ENCODE data around the gene NCOA3.
"Not testable (repeated sequence)": the region's sequence is repeated elsewhere in the genome, so short reads cannot be mapped to it uniquely, and the experiment has no call there.

Gene NCOA3

GRCh38 chr20:47501482-47502270 lies at the start of gene NCOA3:
TSS of gene NCOA3 (plus strand) at chr20:47501887. CDS start at chr20:47622248, 120,361 bp downstream.
- DNase-seq: peak; percentile 94

GRCh38 chr20:47452736-47453161 lies 48.9 kb upstream of the NCOA3 start:
- no peak for DNase-seq

DNA sequence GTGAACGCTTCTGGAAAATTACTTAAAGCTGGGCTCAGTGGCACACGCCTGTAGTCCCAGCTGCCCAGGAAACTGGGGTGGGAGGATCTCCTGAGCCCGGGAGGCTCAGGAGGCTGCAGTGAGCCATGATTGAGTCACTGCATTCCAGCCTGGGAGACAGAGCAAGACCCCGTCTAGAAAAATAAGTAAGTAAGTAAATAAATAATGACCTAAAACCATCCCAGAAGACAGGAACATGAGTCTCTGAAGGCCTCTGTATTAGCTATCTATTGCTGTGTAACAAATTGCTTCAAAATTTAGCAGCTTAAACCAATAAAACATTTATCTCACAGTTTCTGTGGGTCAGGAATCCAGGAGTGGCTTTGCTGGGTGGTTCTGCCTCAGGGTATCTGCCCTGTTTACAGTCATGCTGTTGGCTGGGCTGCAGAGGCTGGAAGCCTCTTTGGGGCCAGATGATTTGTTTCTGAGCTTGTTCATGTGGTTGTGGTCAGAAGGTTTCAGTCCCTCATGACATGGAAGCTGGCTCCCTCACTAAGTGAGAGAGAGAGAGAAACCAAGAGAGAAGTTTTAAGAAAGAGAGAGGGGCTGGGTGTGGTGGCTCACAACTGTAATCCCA lies 48.4 kb upstream of the NCOA3 start:
- DNase-seq: no peak

DNA sequence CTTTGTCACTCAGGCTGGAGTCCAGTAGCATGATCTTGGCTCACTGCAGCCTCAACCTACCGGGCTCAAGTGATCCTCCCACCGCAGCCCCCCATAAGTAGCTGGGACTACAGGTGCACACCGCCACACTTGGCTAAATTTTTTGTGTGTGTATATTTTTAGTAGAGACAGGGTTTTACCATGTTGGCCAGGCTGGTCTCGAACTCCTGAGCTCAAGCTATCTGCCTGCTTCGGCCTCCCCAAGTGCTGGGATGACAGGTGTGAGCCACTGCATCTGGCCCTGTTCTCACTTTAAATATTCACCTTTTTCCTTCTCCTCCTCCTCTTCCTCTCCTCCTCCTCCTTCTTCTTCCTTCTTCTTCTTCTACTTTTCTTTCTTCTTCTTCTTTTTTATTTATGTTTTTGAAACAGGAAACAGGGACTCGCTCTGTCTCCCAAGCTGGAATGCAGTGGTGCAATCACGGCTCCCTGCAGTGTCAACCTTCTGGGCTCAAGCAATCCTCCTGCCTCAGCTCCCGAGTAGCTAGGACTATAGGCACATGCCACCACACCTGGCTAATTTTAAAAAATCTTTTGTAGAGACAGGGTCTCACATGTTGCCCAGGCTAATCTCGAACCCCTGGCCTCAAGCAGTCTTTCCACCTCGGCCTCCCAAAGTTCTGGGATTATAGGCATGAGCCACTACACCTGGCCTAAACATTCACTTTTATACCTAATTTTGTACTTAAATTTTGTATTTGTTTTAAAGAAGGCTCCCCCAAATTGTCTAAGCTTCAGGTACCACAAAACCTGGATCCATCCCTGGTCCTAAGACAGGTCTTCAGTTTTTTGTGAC lies 47.2 kb upstream of the NCOA3 start:
- no peak for DNase-seq

- no peak for DNase-seq
Measured at GRCh38 chr20:47455133-47456040, 46.3 kb upstream of the NCOA3 start.

- DNase-seq: no peak
Measured at GRCh38 chr20:47456041-47456537, 45.6 kb upstream of the NCOA3 start.

DNA sequence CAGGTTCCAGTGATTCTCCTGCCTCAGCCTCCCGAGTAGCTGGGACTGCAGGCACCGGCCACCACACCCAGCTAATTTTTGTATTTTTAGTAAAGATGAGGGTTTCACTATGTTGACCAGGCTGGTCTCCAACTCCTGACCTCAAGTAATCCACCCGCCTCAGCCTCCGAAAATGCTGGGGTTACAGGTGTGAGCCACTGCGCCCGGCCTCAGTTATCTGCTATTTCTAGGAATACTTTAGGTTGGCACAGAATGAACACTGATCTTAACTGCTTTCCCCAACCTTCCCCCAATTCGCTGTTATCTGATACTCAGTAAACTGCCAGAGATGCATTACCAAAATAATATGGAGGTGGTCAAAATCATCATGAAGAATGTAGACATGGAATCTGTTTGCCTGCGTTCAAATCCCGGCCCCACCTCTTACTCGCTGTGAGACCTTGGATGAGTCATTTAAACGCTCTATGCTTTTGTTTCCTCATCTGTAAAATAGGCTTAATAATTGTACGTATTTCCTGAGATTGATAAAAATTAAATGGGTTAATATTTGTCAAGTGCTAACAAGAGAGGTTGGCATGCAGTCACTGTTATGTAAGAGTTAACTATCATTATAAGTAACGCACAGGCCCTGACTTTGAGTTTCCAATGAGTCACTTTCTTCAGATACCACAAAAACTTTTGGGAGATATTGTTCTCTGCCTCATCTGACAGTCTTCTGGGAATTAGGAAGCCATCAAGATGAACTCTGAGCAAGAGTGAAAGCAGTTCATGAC lies 44.5 kb upstream of the NCOA3 start:
- DNase-seq: no peak

- DNase-seq: not testable (repeated sequence)
Measured at GRCh38 chr20:47458280-47459050, 43.2 kb upstream of the NCOA3 start.

DNA sequence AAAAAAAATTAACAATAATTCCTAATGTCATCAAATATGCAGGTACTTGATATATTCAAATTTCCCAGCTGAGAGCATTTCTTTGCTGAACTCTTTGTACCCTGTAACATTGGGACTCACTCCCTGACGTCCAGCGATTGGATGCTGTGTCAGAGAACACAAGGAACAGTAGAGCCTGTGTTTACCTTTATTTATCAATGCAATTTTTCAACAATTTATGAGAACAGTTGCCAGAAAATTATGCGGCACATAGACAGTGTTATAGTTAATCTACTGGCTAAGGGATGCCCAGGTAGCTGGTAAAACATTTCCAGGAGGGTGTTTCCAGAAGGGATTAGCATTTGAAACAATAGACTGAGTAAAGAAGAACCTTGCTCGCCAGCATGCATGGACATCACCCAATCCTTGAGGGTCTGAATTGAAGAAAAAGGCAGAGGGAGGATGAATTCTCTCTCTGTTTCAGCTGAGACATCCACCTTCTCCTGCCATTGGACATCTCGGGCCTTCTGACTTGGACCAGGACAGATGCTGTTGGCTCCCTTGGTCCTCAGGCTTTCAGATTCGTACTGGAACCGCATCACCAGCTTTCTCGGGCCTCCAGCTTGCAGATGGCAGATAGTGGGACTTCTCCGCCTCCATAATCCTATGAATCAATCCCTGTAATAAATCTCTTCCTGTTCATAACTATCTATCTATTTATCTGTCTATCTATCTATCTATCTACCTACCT lies 42.2 kb upstream of the NCOA3 start:
- no peak for DNase-seq

GRCh38 chr20:47460761-47461112 lies 41.0 kb upstream of the NCOA3 start:
- DNase-seq: not testable (repeated sequence)

DNA sequence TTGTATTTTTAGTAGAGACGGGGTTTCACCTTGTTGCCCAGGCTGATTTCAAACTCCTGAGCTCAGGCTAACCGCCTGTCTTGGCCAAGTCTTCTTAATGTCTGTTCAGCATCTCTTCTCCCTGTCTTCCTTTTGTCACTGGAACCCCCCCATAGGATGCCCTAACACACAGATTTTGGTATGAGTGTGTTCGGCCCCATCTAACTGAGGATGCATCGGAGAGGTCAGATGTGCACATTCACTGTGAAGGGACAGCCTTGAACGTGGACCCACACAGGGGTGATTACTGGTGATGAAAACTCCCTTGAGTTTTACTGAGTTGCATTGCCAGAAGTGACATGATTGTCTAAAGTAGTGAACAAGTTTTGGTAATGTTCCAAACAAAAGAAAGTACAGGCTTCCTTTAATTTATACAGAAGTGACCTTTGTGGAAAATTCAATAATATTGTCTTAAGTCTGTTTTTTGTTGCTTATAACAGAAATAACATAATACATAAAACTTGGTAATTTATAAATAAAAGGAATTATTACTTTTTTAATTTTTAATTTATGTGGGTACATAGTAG lies 40.5 kb upstream of the NCOA3 start:
- DNase-seq: no peak

GRCh38 chr20:47461906-47462305 lies 39.8 kb upstream of the NCOA3 start:
- DNase-seq: not testable (repeated sequence)

- DNase-seq: no peak
Measured at GRCh38 chr20:47464380-47465101, 37.1 kb upstream of the NCOA3 start.

- no peak for DNase-seq
Measured at GRCh38 chr20:47465335-47466090, 36.2 kb upstream of the NCOA3 start.

DNA sequence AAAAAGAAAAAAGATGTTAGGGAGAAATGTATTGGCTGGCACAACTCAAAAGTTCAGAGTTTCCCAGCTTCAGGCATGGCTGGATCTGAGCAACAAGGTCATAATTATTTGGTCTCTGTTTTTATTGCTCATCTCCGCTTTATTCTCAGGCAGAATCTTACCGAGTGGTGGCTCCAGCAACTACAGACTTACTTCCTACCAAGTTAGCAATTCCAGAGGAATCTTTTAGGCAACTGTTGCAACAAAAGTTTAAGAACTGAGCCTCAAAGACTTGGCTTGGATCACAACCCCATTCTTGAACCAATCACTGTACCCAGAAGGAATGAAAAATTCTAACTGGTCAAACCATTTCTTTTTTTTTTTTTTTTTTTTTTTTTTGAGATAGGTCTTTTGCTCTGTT lies 35.5 kb upstream of the NCOA3 start:
- DNase-seq: no peak

DNA sequence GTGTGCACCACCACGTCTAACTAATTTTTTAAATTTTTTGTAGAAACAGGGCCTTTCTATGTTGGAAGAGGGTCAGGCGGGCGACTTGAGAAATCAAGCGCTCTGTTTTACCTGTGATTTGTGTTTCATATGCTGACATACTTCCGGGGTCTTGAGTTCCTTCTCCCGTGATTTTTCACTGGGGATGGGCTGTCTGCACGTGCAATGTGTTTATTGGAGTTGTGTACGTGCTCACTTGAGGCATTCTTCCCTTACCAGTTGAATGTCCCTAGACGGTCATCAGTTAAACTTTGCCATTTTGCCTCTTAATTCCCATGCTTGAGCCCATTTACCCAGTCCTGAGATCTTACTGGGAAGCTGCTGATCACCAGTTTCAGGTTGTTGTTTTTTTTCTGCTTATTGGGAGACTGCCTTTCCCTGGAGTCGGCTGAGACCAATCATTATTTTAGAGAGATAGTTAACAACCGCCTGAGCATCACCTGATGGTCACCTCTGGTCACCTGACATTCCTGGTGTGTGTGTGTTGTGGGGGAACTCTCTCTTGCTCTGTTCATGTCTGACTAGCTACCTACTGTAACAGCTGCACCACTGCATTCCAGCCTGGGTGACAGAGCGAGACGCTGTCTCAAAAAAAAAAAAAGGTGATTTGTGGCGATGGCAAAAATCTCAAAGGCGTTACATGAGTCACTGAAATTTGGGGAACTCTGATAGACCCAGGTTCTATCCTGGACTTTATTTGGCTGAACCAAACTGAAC lies 34.8 kb upstream of the NCOA3 start:
- DNase-seq: no peak

- no peak for DNase-seq
Measured at GRCh38 chr20:47468290-47469050, 33.2 kb upstream of the NCOA3 start.
